HepG2 (cell line): ENCODE data around the gene RFX2. TPM values are rescaled to one million over a fixed set of nuclear protein-coding genes. Genes with fewer than 3 reads are reported as not detected.

Experiments
- CBX1 ChIP-seq: IDR thresholded peaks from one replicate; pipeline ENCODE4 v1.6.1; 2016; ENCODE audit warnings: antibody characterized with exemption, low read depth
- ZBTB20 ChIP-seq: sonication (generic); formaldehyde crosslinking; IDR thresholded peaks from 2 replicates; pipeline ENCODE4 v1.8.1; 2023; ENCODE audit warnings: missing genetic modification reagents, low read depth, mild to moderate bottlenecking, borderline replicate concordance
- ZBTB39 ChIP-seq: sonication (generic); formaldehyde crosslinking; IDR thresholded peaks from 2 replicates; pipeline ENCODE4 v1.5.0; 2020; ENCODE audit warnings: missing genetic modification reagents
- ZBTB4 ChIP-seq: sonication (generic); formaldehyde crosslinking; IDR thresholded peaks from 2 replicates; pipeline ENCODE4 v1.4.0; 2020; ENCODE audit warnings: missing genetic modification reagents, mild to moderate bottlenecking, borderline replicate concordance
- ZNF281 ChIP-seq: sonication (generic); formaldehyde crosslinking; IDR thresholded peaks from 2 replicates; pipeline ENCODE4 v1.4.0; 2020; ENCODE audit warnings: missing genetic modification reagents, borderline replicate concordance
- ZNF570 ChIP-seq: sonication (generic); formaldehyde crosslinking; IDR thresholded peaks from 2 replicates; pipeline ENCODE4 v1.4.0; 2020; ENCODE audit warnings: mild to moderate bottlenecking, missing genetic modification reagents, borderline replicate concordance
- polyA plus RNA-seq, 8 experiments: library from polyadenylated mRNA; depleted of rRNA in 3 of 8; stranded (reverse) in 7 of 8; unstranded in 1 of 8; fragments of >200 nt; fragmentation: Illumina TruSeq in 4 of 8; extraction: Trizol in 4 of 8; gene quantifications; 2 replicates each; pipeline versions ENCODE4 v1.2.1 to v1.2.3, GENCODE V29; 2011 to 2016; ENCODE audit warnings: low read depth in 4 of 8, missing spikeins in 1 of 8, mixed read lengths in 1 of 8; ENCODE audit not compliant: insufficient read depth in 1 of 8
- total RNA-seq, 5 experiments: library from RNA; depleted of rRNA; stranded (reverse); fragments of >200 nt; fragmentation: Illumina TruSeq; extraction: Trizol; gene quantifications; 2 replicates each; pipeline ENCODE4 v1.2.3, GENCODE V29; 2016; ENCODE audit warnings: low read depth in 1 of 5

The RFX2 gene
- total and polyA plus RNA-seq, 2 of the 13 experiments (the other 11 are each of a cell fraction or from before 2014, with no cell fraction given): 2.8 to 3.3 TPM

GRCh38 chr19:6047741-6048251, 62.5 kb downstream of the RFX2 start (continued):
- TF ChIP-seq ZNF281 (CRISPR knock-in tag) (no peak), ZBTB4 (no peak), ZBTB39 (CRISPR knock-in tag) (no peak), CBX1 (no peak), ZBTB20 (no peak), ZNF570 (CRISPR knock-in tag) (no peak)
